Neural progenitor cell (in vitro differentiated cells): Measurements from ENCODE around the gene RNU5D-1.

Source experiments
- EZH2 ChIP-seq: fragments of 200-600 bp; sonication (generic); IDR thresholded peaks from 2 replicates; pipeline ENCODE4 v1.6.1; 2017; ENCODE audit warnings: antibody characterized with exemption, mild to moderate bottlenecking, moderate library complexity
- TF ChIP-seq, protein P1 (sequence below): fragments of 200-600 bp; sonication (generic); IDR thresholded peaks from 2 replicates; pipeline ENCODE4 v1.5.1; 2017; ENCODE audit warnings: antibody characterized with exemption, mild to moderate bottlenecking

DNA sequence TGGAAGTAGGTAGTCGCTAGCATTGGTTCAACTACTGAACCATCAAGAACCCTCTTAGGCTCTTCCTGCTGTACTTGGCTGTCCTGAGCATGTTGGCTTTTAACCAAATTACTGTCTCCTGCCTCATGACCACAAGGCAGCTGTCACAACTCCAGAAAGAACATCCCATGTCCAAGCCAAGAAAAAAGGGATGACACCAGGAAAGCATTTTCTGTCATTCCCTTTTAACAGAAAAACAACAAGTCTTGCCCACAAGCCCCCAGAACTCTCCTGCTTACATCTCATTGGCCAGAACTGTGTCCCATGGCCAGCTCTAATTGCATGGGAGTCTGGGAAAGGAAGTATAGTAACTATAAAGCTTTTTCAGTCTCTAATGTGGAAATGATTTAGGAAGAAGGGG, 2.4 kb upstream of the RNU5D-1 start:
- TF ChIP-seq, protein P1, sequence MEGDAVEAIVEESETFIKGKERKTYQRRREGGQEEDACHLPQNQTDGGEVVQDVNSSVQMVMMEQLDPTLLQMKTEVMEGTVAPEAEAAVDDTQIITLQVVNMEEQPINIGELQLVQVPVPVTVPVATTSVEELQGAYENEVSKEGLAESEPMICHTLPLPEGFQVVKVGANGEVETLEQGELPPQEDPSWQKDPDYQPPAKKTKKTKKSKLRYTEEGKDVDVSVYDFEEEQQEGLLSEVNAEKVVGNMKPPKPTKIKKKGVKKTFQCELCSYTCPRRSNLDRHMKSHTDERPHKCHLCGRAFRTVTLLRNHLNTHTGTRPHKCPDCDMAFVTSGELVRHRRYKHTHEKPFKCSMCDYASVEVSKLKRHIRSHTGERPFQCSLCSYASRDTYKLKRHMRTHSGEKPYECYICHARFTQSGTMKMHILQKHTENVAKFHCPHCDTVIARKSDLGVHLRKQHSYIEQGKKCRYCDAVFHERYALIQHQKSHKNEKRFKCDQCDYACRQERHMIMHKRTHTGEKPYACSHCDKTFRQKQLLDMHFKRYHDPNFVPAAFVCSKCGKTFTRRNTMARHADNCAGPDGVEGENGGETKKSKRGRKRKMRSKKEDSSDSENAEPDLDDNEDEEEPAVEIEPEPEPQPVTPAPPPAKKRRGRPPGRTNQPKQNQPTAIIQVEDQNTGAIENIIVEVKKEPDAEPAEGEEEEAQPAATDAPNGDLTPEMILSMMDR: no peak
- no peak for TF ChIP-seq EZH2
